Measurements from ENCODE around the gene C6orf58. TPM values are rescaled to one million over a fixed set of nuclear protein-coding genes. Genes with fewer than 3 reads are reported as not detected.
"Not testable (repeated sequence)": the region's sequence is repeated elsewhere in the genome, so short reads cannot be mapped to it uniquely, and the experiment has no call there.

The C6orf58 gene
- total RNA-seq, 2 experiments from 2014 or later: not detected

GRCh38 chr6:127570739-127571389 is 6.1 kb upstream of the C6orf58 start:
- DNase-seq: no peak
- Mint-ChIP-seq H3K4me3 (no peak overlapping the region), H3K27me3 (no peaks in the 10 kb centered on the region), H3K4me1 (peaks cover 4% of the 10 kb centered on the region), H3K9me3 (no peaks in the 10 kb centered on the region), H3K36me3 (no peaks in the 10 kb centered on the region), H3K27ac (no peak overlapping the region)
- ATAC-seq (ENCODE audit: low read depth): no peak
- POLR2A ChIA-PET: no interaction called here

- ATAC-seq (ENCODE audit: low read depth): no peak
- no peak overlapping the region for H3K27ac Mint-ChIP-seq
- H3K4me1 Mint-ChIP-seq: no peaks in the 10 kb centered on the region
- no peaks in the 10 kb centered on the region for H3K36me3 Mint-ChIP-seq
- no peak for DNase-seq
- H3K9me3 Mint-ChIP-seq: no peaks in the 10 kb centered on the region
- no peak overlapping the region for H3K4me3 Mint-ChIP-seq
- H3K27me3 Mint-ChIP-seq: peaks cover 10% of the 10 kb centered on the region
- POLR2A ChIA-PET: no interaction called here
These were observed 1.9 kb downstream of the C6orf58 start for GRCh38 chr6:127578900-127579299.

- POLR2A ChIA-PET: no interaction called here
- Mint-ChIP-seq H3K9me3 (no peaks in the 10 kb centered on the region), H3K4me1 (peaks cover 2% of the 10 kb centered on the region), H3K27ac (no peak overlapping the region), H3K4me3 (no peak overlapping the region), H3K36me3 (no peaks in the 10 kb centered on the region), H3K27me3 (peaks cover 8% of the 10 kb centered on the region)
- ATAC-seq (ENCODE audit: low read depth): no peak
- no peak for DNase-seq
These were observed 4.6 kb downstream of the C6orf58 start for GRCh38 chr6:127581576-127581975.

GRCh38 chr6:127582777-127583462 is 5.9 kb downstream of the C6orf58 start:
- POLR2A ChIA-PET: no interaction called here
- Mint-ChIP-seq H3K4me1 (peaks cover 2% of the 10 kb centered on the region), H3K9me3 (no peaks in the 10 kb centered on the region), H3K36me3 (no peaks in the 10 kb centered on the region), H3K27ac (no peak overlapping the region), H3K27me3 (no peaks in the 10 kb centered on the region), H3K4me3 (no peak overlapping the region)
- DNase-seq: no peak
- ATAC-seq (ENCODE audit: low read depth): no peak

- Mint-ChIP-seq H3K4me3 (no peak overlapping the region), H3K36me3 (no peaks in the 10 kb centered on the region), H3K4me1 (peaks cover 2% of the 10 kb centered on the region), H3K27ac (no peak overlapping the region), H3K27me3 (peaks cover 3% of the 10 kb centered on the region), H3K9me3 (no peaks in the 10 kb centered on the region)
- no peak for ATAC-seq (ENCODE audit: low read depth)
- no peak for DNase-seq
- POLR2A ChIA-PET: no interaction called here
These were observed 8.1 kb downstream of the C6orf58 start for GRCh38 chr6:127585123-127585522.

- DNase-seq: no peak
- ATAC-seq (ENCODE audit: low read depth): no peak
- Mint-ChIP-seq H3K27me3 (peaks cover 3% of the 10 kb centered on the region), H3K4me1 (peaks cover 2% of the 10 kb centered on the region), H3K27ac (no peak overlapping the region), H3K4me3 (no peak overlapping the region), H3K9me3 (no peaks in the 10 kb centered on the region), H3K36me3 (no peaks in the 10 kb centered on the region)
- POLR2A ChIA-PET: no interaction called here
These were observed 9.4 kb downstream of the C6orf58 start for GRCh38 chr6:127586372-127586771.

- Mint-ChIP-seq H3K36me3 (no peaks in the 10 kb centered on the region), H3K27me3 (peaks cover 3% of the 10 kb centered on the region), H3K4me1 (peaks cover 2% of the 10 kb centered on the region), H3K27ac (no peak overlapping the region), H3K4me3 (no peak overlapping the region), H3K9me3 (no peaks in the 10 kb centered on the region)
- POLR2A ChIA-PET: no interaction called here
- ATAC-seq (ENCODE audit: low read depth) (no peak), DNase-seq (no peak)
These were observed 10.9 kb downstream of the C6orf58 start for GRCh38 chr6:127587875-127588274.

- POLR2A ChIA-PET: no interaction called here
- DNase-seq: no peak
- peaks cover 2% of the 10 kb centered on the region for H3K4me1 Mint-ChIP-seq
- H3K9me3 Mint-ChIP-seq: no peaks in the 10 kb centered on the region
- H3K27ac Mint-ChIP-seq: no peak overlapping the region
- no peaks in the 10 kb centered on the region for H3K36me3 Mint-ChIP-seq
- ATAC-seq (ENCODE audit: low read depth): no peak
- no peak overlapping the region for H3K4me3 Mint-ChIP-seq
- H3K27me3 Mint-ChIP-seq: peaks cover 3% of the 10 kb centered on the region
These were observed 12.2 kb downstream of the C6orf58 start for GRCh38 chr6:127589135-127589534.

GRCh38 chr6:127590344-127590743 is 13.4 kb downstream of the C6orf58 start:
- POLR2A ChIA-PET: no interaction called here
- no peaks in the 10 kb centered on the region for H3K36me3 Mint-ChIP-seq
- H3K27ac Mint-ChIP-seq: no peak overlapping the region
- DNase-seq (no peak), ATAC-seq (ENCODE audit: low read depth) (no peak)
- H3K27me3 Mint-ChIP-seq: peaks cover 3% of the 10 kb centered on the region
- H3K4me1 Mint-ChIP-seq: peaks cover 2% of the 10 kb centered on the region
- H3K4me3 Mint-ChIP-seq: no peak overlapping the region
- no peaks in the 10 kb centered on the region for H3K9me3 Mint-ChIP-seq

- ATAC-seq (ENCODE audit: low read depth) (no peak), DNase-seq (no peak)
- POLR2A ChIA-PET: no interaction called here
- peaks cover 3% of the 10 kb centered on the region for H3K27me3 Mint-ChIP-seq
- H3K36me3 Mint-ChIP-seq: no peaks in the 10 kb centered on the region
- no peaks in the 10 kb centered on the region for H3K4me1 Mint-ChIP-seq
- no peak overlapping the region for H3K27ac Mint-ChIP-seq
- no peak overlapping the region for H3K4me3 Mint-ChIP-seq
- H3K9me3 Mint-ChIP-seq: peaks cover 2% of the 10 kb centered on the region
These were observed 16.0 kb downstream of the C6orf58 start for GRCh38 chr6:127592964-127593363.

- H3K36me3 Mint-ChIP-seq; H3K9me3 Mint-ChIP-seq; DNase-seq; H3K4me1 Mint-ChIP-seq; H3K27ac Mint-ChIP-seq; H3K4me3 Mint-ChIP-seq; ATAC-seq (ENCODE audit: low read depth); POLR2A ChIA-PET; H3K27me3 Mint-ChIP-seq: not testable (repeated sequence)
These were observed 16.5 kb downstream of the C6orf58 start for GRCh38 chr6:127593456-127593855.

GRCh38 chr6:127606131-127606562 is 29.2 kb downstream of the C6orf58 start:
- ATAC-seq (ENCODE audit: low read depth) (no peak), DNase-seq (no peak)
- Mint-ChIP-seq H3K4me1 (no peaks in the 10 kb centered on the region), H3K36me3 (peaks cover 2% of the 10 kb centered on the region), H3K4me3 (no peak overlapping the region), H3K27ac (no peak overlapping the region), H3K27me3 (peaks cover 5% of the 10 kb centered on the region), H3K9me3 (peaks cover 2% of the 10 kb centered on the region)
- POLR2A ChIA-PET: no interaction called here

GRCh38 chr6:127608554-127609270 is 31.7 kb downstream of the C6orf58 start:
- Mint-ChIP-seq H3K4me3 (no peak overlapping the region), H3K4me1 (no peaks in the 10 kb centered on the region), H3K27ac (no peak overlapping the region), H3K9me3 (no peaks in the 10 kb centered on the region), H3K36me3 (no peaks in the 10 kb centered on the region), H3K27me3 (peaks cover 2% of the 10 kb centered on the region)
- no peak for DNase-seq
- POLR2A ChIA-PET: no interaction called here
- no peak for ATAC-seq (ENCODE audit: low read depth)

GRCh38 chr6:127618729-127619128 is 41.8 kb downstream of the C6orf58 start:
- Mint-ChIP-seq H3K9me3 (peaks cover 3% of the 10 kb centered on the region), H3K27ac (no peak overlapping the region), H3K36me3 (no peaks in the 10 kb centered on the region), H3K27me3 (no peaks in the 10 kb centered on the region), H3K4me3 (no peak overlapping the region), H3K4me1 (no peaks in the 10 kb centered on the region)
- no peak for ATAC-seq (ENCODE audit: low read depth)
- POLR2A ChIA-PET: no interaction called here
- no peak for DNase-seq

All from activated naive CD8-positive, alpha-beta T cell treated with anti-CD3 and anti-CD28 coated beads, Interleukin-2, amount 10 ng/mL, durations not matched to agents 7 days and 5 days (primary cell).